SU-DHL-6 (cell line): ENCODE data around the gene MYADM.

Source experiments
- H2AFZ ChIP-seq: fragments of 200-600 bp; sonication (generic); 2 replicates; pipeline ENCODE4 v1.6.1; 2014; ENCODE audit warnings: low read depth, mild to moderate bottlenecking, moderate library complexity, mixed read lengths, antibody characterized with exemption, low read length; ENCODE audit not compliant: severe bottlenecking
- H3F3A ChIP-seq: fragments of 200-600 bp; shearing (Covaris generic); 2 replicates; pipeline ENCODE4 v1.6.0; 2016; ENCODE audit warnings: antibody characterized with exemption, mild to moderate bottlenecking; ENCODE audit not compliant: insufficient read depth
- H3K27ac ChIP-seq: fragments of 200-600 bp; sonication (generic); 2 replicates; pipeline ENCODE4 v1.5.1; 2016; ENCODE audit warnings: low read depth, mild to moderate bottlenecking, low read length, moderate library complexity, mixed read lengths
- H3K27me3 ChIP-seq: fragments of 200-600 bp; sonication (generic), shearing (Covaris generic); 2 replicates; pipeline ENCODE4 v1.6.0; 2014; ENCODE audit warnings: mild to moderate bottlenecking, low read length
- H3K36me3 ChIP-seq: fragments of 200-600 bp; sonication (generic); 2 replicates; pipeline ENCODE4 v1.6.1; 2014; ENCODE audit warnings: mild to moderate bottlenecking, low read length, mixed read lengths
- H3K4me2 ChIP-seq: fragments of 300-600, 200-600 bp; shearing (Covaris generic), sonication (generic); 2 replicates; pipeline ENCODE4 v1.6.0; 2014; ENCODE audit warnings: low read length, low read depth, mild to moderate bottlenecking; ENCODE audit not compliant: poor library complexity, severe bottlenecking
- H3K4me3 ChIP-seq: fragments of 200-600 bp; sonication (generic); 2 replicates; pipeline ENCODE4 v1.5.1; 2014; ENCODE audit warnings: antibody characterized with exemption, low read length, mild to moderate bottlenecking, mixed read lengths; ENCODE audit not compliant: insufficient read depth, poor library complexity, severe bottlenecking
- H3K79me2 ChIP-seq: fragments of 200-600 bp; sonication (generic); 2 replicates; pipeline ENCODE4 v1.6.1; 2014; ENCODE audit warnings: mild to moderate bottlenecking, low read length, moderate library complexity; ENCODE audit not compliant: insufficient read depth
- H3K9ac ChIP-seq: fragments of 200-600 bp; sonication (generic); 2 replicates; pipeline ENCODE4 v1.7.0; 2014; ENCODE audit warnings: mild to moderate bottlenecking, low read length
- H3K9me2 ChIP-seq: fragments of 200-600 bp; sonication (generic); replicated peaks from 2 replicates; pipeline ENCODE4 v1.6.1; 2014; ENCODE audit warnings: low read length; ENCODE audit not compliant: insufficient read depth
- H3K9me3 ChIP-seq: fragments of 200-600 bp; sonication (generic); 2 replicates; pipeline ENCODE4 v1.6.1; 2014; ENCODE audit warnings: low read length, mixed read lengths; ENCODE audit not compliant: insufficient read depth
- H4K20me1 ChIP-seq: fragments of 200-600 bp; sonication (generic); 2 replicates; pipeline ENCODE4 v1.6.1; 2014; ENCODE audit warnings: low read depth, mild to moderate bottlenecking, antibody characterized with exemption, low read length, moderate library complexity, mixed read lengths
- EZH2phosphoT487 ChIP-seq: fragments of 200-600 bp; sonication (generic), shearing (Covaris generic); conservative IDR thresholded peaks from 2 replicates; pipeline ENCODE4 v1.6.1; 2018; ENCODE audit warnings: mild to moderate bottlenecking, antibody characterized with exemption, low read length, moderate library complexity, mixed read lengths
- TF ChIP-seq, protein P1 (sequence below): fragments of 200-600 bp; sonication (generic); IDR thresholded peaks from one replicate; pipeline ENCODE4 v1.5.1; 2017; ENCODE audit warnings: antibody characterized with exemption, mild to moderate bottlenecking, low read length, moderate library complexity; ENCODE audit not compliant: insufficient read depth, poor library complexity, severe bottlenecking

The MYADM gene

DNA sequence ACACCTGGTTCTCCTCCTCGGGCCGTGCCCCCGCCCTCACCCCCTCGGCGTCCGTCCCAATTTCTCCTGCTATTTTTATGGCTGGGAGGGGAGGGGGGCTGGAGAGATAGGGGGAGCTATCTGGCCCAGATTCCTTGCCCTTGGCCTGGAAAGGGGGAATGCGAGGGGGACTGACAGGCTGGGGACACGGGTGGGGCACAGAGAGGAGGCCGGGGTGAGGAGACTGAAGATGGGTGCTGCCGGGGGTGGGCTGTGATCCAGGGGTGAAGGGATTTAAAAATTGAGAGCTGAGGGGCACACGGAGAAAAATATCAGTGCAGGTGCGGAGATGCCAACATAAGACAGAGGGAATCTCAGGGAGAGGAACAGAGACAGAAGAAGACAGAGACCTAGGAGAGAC is 16.6 kb downstream of the MYADM start:
- no peaks in the 10 kb centered on the region for H3F3A ChIP-seq
- no peaks in the 10 kb centered on the region for H4K20me1 ChIP-seq
- H2AFZ ChIP-seq: no peak overlapping the region
- H3K4me3 ChIP-seq: no peak overlapping the region
- no peaks in the 10 kb centered on the region for H3K79me2 ChIP-seq
- H3K27ac ChIP-seq: no peak overlapping the region
- H3K27me3 ChIP-seq: no peaks in the 10 kb centered on the region
- TF ChIP-seq EZH2phosphoT487: no peak
- TF ChIP-seq, protein P1, sequence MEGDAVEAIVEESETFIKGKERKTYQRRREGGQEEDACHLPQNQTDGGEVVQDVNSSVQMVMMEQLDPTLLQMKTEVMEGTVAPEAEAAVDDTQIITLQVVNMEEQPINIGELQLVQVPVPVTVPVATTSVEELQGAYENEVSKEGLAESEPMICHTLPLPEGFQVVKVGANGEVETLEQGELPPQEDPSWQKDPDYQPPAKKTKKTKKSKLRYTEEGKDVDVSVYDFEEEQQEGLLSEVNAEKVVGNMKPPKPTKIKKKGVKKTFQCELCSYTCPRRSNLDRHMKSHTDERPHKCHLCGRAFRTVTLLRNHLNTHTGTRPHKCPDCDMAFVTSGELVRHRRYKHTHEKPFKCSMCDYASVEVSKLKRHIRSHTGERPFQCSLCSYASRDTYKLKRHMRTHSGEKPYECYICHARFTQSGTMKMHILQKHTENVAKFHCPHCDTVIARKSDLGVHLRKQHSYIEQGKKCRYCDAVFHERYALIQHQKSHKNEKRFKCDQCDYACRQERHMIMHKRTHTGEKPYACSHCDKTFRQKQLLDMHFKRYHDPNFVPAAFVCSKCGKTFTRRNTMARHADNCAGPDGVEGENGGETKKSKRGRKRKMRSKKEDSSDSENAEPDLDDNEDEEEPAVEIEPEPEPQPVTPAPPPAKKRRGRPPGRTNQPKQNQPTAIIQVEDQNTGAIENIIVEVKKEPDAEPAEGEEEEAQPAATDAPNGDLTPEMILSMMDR: no peak
- H3K36me3 ChIP-seq: no peaks in the 10 kb centered on the region
- no peaks in the 10 kb centered on the region for H3K9me2 ChIP-seq
- no peaks in the 10 kb centered on the region for H3K9me3 ChIP-seq
- H3K4me2 ChIP-seq: no peak overlapping the region
- no peak overlapping the region for H3K9ac ChIP-seq

DNA sequence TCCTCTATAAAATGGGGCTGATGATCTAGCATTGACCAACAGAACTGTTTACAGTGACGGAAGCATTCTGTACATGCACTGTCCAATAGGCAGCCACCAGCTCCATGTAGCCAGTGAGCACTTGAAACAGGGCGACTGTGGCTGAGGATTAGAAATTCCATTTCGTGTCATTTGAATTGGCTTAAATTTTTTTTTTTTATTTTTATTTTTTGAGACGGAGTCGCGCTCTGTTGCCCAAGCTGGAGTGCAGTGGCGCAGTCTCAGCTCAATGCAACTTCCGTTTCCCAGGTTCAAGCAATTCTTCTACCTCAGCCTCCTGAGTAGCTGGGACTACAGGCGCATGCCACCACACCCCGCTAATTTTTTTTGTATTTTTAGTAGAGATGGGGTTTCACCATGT is 17.4 kb downstream of the MYADM start:
- Histone ChIP-seq H2AFZ (no peak overlapping the region), H3K27ac (no peak overlapping the region), H3F3A (no peaks in the 10 kb centered on the region), H3K4me2 (no peak overlapping the region), H3K9me2 (no peaks in the 10 kb centered on the region), H3K79me2 (no peaks in the 10 kb centered on the region), H3K9me3 (no peaks in the 10 kb centered on the region), H3K27me3 (no peaks in the 10 kb centered on the region), H3K36me3 (no peaks in the 10 kb centered on the region), H4K20me1 (no peaks in the 10 kb centered on the region), H3K9ac (no peak overlapping the region), H3K4me3 (no peak overlapping the region)
- TF ChIP-seq, protein P1: no peak
- no peak for TF ChIP-seq EZH2phosphoT487

DNA sequence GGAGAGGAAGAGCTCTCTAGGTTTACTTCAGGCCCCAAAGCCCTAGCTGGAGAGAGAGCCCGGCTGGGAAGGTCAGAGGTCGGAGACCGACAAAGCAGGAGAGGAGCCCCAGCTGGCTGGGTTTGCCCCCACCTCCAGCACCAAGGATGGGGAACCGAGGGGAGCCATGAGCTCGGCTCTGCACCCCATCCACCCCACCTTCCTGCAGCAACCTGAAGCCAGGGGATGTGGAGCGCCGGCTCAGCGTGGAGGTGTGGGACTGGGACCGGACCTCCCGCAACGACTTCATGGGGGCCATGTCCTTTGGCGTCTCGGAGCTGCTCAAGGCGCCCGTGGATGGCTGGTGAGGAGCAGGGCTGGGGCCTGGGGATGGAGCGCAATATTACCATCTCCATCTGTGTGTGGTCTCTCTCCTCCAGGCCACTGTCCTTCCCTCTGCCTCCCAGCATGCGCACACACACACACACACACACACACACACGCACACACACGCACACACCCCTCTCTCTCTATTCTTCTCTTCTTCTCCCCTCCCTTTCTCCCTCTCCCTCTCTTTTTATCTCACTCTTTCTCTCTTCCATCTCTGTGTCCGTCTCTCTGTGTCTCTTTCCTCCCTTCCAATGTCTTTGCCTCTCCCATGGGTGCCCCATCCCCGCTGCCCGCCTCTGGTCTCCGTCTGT is 24.8 kb downstream of the MYADM start:
- H3K4me2 ChIP-seq: no peak overlapping the region
- no peak overlapping the region for H3K9ac ChIP-seq
- H3K9me2 ChIP-seq: no peaks in the 10 kb centered on the region
- no peak overlapping the region for H3K4me3 ChIP-seq
- H3K27me3 ChIP-seq: no peaks in the 10 kb centered on the region
- H3K79me2 ChIP-seq: no peaks in the 10 kb centered on the region
- no peak for TF ChIP-seq EZH2phosphoT487
- TF ChIP-seq, protein P1: no peak
- no peaks in the 10 kb centered on the region for H3K36me3 ChIP-seq
- H2AFZ ChIP-seq: no peak overlapping the region
- H3K9me3 ChIP-seq: no peaks in the 10 kb centered on the region
- H3K27ac ChIP-seq: no peak overlapping the region
- H3F3A ChIP-seq: no peaks in the 10 kb centered on the region
- H4K20me1 ChIP-seq: no peaks in the 10 kb centered on the region

DNA sequence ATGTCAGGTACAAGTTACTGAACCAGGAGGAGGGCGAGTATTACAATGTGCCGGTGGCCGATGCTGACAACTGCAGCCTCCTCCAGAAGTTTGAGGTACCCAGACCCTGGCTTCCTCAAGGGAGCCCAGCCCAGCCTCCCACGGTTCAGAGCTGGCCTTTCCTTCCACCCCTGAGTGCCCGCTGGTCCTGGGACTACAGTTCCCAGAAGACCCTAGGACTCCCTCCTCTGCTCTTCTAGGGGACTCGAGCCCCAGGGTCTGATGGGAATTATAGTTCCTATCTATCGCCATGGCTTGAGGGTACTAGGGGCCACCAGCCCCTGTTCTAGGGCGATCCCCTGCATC is 25.3 kb downstream of the MYADM start:
- no peak overlapping the region for H3K4me2 ChIP-seq
- H3F3A ChIP-seq: no peaks in the 10 kb centered on the region
- no peak for TF ChIP-seq EZH2phosphoT487
- TF ChIP-seq, protein P1: no peak
- H3K9ac ChIP-seq: no peak overlapping the region
- H3K4me3 ChIP-seq: no peak overlapping the region
- no peaks in the 10 kb centered on the region for H3K9me2 ChIP-seq
- no peaks in the 10 kb centered on the region for H3K79me2 ChIP-seq
- no peaks in the 10 kb centered on the region for H3K36me3 ChIP-seq
- H3K27me3 ChIP-seq: no peaks in the 10 kb centered on the region
- no peak overlapping the region for H3K27ac ChIP-seq
- no peaks in the 10 kb centered on the region for H3K9me3 ChIP-seq
- no peaks in the 10 kb centered on the region for H4K20me1 ChIP-seq
- H2AFZ ChIP-seq: no peak overlapping the region
